Right ventricle myocardium inferior (tissue), 1 donor: ENCODE measurements around the gene CLDN24. TPM values are rescaled to one million over a fixed set of nuclear protein-coding genes. Genes with fewer than 3 reads are reported as not detected.

Experiments
- ATAC-seq: fragments of 200-7000 bp; cut with Tn5 transposase; one replicate; pipeline ENCODE4 v1.9.1; 2020; ENCODE audit warnings: mild to moderate bottlenecking, moderate library complexity
- DNase-seq: peaks from one replicate; pipeline ENCODE4 v3.0.0; 2021; ENCODE audit errors: missing footprints
- intact Hi-C: fragments of 100-400 bp; cut with DNase I; formaldehyde crosslinking; loops from one replicate; pipeline ENCODE4 v1.11.0; 2022
- total RNA-seq: library from RNA; stranded (reverse); fragmentation: NEBNext Ultra II Directional; extraction: Animal tissue kit (Norgen Biotek cat#: 25700); gene quantifications from one replicate; pipeline ENCODE4 v1.2.1, GENCODE V29; 2021
- donor health status: DM: no; HTN: yes; CAD: no; lungs with severe emphysema.

Gene CLDN24
- total RNA-seq, 1 donor from 2014 or later, result not detected

DNA sequence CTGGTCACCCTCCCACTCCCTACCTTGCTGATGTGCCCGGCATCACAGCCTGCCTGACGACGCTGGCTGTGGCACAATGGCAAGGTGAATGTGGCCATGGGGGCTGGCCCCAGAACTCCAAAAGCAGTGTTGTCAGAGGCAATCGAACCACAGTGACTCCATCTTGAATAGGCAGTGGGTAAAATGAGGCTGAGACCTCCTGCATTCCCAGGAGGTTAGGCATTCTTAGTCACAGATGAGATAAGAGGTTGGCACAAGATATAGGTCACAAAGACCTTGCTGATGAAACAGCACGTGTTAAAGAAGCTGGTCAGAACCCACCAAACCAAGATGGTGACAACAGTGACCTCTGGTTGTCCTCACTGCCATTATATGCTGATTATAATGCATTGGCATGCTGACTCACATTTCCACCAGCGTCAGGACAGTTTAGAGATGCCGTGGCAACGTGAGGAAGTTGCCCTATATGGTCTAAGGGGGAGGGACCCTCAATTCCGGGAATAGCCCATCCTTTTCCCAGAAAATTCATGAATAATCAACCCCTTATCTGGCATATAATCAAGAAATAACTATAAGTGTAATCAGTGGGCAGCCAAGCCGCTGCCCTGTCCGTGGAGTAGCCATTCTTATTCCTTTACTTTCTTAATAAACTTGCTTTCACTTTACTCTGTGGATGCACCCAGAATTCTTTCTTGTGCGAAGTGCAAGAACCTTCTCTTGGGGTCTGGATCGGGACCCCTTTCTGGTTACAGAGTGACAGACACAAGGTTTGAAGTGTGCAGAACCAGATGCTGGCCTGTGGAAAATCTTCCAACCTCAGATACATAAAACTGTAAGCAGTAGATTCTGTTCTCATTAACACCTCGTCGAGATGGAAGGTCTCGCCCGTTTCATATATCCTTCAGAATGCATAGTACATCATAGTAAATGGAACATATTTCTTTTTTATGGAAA, 26.8 kb upstream of the CLDN24 start:
- DNase-seq (no peak), ATAC-seq (peak; percentile 35)
- intact Hi-C loops, result no loop called here

DNA sequence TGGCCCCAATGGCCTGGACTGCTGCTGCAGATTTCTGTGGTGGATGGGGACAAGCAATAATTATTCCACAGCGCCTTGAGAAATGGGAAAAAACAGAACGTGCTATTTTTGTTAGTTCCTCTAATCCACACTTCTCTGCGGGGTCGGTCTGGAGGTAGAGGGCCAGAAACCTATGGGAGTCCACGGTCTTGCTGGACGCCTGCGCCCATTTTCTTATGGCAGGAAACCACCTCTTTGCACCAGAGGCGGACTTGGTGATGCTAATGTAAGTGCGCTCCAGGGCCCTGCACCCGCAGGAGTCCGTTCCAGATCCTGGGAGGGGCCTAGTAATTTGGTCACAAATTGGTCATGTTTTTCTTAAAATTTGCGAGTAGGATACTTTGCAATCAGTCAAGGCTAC, 25.9 kb upstream of the CLDN24 start:
- no peak for DNase-seq
- intact Hi-C loops, result no loop called here
- ATAC-seq, result no peak

DNA sequence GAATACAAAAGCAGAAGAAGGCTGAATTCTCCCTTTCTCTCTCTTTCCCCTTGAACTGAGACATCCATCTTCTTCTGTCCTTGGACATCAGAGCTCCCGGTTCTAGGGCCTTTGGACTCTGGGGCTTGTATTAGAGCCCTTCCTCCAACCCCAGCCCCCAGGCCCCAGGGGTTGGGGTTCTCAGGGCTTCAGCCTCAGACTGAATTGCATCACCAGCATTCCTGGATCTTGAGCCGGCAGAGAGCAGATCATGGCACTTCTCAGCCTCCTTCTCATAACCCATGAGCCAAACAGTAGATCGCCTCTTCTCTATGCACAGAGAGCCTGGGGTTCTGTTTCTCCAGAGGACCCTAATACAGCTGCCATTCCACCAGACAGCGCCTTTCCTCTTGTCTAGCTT, 25.3 kb upstream of the CLDN24 start:
- ATAC-seq (no peak), DNase-seq (no peak)
- intact Hi-C loops, result no loop called here

DNA sequence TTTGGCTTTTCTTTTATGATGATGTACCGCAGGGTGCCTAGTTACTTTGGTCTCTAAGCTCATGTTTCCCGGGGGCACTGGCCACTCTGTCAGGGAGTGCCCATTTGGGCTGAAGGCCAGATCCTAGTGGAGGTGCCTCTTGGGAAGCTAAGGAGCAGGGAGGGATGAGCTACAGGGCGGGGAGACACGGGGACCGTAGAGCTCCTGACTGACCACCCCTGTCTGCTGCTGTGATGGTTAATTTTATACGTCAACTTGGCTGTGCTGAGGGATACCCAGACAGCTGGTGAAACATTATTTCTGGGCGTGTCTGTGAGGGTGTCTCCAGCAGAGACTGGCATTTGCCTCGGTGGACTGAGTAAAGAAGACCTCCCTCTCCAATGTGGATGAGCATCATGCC, 24.9 kb upstream of the CLDN24 start:
- DNase-seq (no peak), ATAC-seq (no peak)
- intact Hi-C loops, result no loop called here

DNA sequence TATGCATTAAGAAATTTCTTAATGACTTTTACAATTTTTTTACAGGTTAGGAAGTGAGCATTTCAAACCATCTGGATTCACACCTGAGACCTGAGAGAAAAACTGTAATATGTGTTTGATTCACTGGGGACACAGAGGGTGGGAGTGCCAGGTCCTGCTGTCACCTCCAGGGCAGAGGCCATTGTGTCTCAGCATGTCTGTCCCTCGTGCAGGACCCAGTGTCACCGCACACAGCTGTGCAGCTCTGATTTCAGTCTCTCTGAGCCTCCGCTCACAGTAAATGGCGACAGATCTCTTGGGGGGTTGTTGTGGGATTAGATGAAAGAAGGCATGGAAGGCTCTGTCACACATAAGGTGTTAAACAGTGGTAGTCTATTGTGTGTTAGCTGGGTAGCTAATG, 23.0 kb upstream of the CLDN24 start:
- intact Hi-C loops, result no loop called here
- ATAC-seq (no peak), DNase-seq (no peak)

DNA sequence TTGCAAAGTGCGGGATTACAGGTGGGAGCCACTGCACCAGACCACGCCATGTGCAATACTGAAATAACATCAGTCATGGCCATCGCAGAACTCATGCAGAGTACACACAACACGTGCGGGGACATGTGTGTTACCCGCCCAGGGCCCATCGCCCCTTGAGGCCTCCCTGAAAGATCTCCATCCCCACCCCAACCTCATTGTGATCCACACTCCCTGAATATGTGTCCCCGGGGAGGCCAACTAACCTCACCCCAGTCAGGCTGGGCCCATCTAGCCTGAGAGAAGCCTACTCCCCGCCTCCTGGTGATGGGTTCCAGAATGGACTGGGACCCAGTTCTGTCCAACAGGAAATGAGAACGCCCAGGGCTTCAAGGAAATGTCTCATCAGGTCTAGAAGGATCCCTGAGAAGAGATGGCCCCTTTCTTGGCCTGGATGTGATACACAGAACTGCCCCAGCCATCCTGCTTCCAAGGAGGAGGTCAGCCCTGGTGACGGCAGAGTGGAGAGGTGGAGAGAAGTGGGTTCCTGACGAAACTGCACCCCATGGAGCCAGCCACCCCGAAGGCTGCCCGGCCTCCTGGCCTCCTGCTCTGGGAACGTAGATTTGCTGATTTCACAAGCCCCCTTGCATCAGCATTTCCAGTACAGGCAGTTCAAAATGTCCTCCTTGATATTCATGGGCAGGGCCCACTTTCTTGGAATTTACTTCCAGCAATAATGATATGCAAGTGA, 22.5 kb upstream of the CLDN24 start:
- no peak for DNase-seq
- intact Hi-C loops, result no loop called here
- ATAC-seq, result no peak

DNA sequence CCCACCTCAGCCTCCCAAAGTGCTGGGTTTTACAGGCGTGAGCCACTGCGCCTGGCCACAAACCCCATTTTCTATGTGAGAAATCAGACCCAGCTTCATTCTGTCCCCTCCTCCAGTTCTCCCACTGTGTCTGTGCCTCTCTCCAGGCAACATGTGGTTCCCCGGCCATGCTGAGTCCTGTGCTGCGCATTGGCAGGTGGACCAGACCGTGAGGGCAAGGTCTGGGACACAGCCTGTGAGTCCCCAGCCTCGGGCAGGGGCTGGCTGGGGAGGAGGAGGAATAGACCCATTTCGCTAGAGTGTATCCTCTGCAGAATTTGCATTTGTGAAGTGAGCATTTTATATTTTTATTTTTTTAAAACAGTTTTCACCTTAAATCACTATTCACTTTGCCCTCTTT, 21.5 kb upstream of the CLDN24 start:
- intact Hi-C loops, result no loop called here
- no peak for ATAC-seq
- no peak for DNase-seq

DNA sequence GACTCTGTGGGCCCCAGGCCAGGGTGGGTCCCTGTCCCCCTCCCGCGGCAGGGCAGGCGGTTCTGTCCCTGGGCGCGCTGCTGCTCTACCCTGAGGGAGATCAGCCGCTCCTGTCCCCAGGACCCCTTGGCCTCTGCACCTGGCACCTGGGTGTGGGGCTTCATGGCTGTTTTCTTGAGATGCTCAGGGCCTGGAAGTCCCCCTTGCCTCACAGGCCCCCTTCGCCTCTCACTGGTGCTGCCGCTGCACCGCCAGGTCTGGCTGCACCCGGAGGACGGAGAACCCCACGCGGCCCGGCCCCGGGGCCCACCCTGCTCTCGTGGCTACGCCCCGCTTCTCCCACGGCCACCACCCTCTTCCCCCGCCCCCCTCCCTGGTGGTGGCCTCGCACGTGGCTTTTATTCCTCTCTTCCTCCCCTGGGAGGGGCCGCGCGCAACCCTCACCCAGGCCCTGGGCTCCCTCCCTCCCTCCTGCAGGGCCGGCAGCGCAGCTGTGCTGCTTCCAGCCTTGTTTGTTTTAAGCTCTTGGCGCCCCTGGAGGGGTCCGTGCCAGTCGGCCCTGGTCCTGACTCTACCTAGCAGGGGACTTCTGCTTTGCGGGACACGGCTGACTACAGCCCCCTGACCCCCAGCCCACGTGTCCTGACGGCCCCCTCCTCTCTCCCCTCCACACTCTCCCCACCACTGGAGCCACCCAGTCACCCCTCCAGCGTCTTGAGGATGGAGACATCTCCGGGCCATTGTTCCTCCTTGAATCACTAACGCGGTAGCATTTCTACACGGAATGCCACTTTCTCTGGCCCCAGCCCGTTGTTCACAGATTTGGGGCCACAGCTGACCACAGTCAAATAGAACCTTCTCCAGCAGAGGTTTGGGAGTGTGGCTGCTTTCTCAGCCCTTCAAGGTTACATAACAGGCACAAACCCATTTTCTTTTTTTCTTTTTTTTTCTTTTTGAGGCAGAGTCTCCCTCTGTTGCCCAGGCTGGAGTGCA, 20.6 kb upstream of the CLDN24 start:
- intact Hi-C loops, result no loop called here
- peak; percentile 62 for ATAC-seq
- no peak for DNase-seq

DNA sequence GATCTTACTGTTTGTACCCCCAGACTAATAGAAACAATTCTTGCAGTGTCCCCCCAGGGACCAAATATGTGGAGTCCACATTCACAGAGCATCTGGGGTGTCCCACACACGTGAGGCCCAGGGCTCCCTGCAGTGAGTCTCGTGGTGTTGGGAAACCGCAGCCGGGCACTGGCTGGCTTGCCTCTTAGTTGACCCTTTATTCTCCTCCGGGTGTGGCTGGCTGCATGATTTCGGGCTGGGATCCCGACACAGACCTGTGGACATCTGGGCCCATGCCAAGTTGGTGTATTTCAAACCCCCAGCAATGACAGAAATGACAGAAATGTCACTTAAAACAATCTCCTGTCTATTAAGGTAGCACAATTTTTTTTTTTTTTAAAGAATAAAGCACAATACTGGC, 15.6 kb upstream of the CLDN24 start:
- intact Hi-C loops, result no loop called here
- ATAC-seq, result no peak
- no peak for DNase-seq

DNA sequence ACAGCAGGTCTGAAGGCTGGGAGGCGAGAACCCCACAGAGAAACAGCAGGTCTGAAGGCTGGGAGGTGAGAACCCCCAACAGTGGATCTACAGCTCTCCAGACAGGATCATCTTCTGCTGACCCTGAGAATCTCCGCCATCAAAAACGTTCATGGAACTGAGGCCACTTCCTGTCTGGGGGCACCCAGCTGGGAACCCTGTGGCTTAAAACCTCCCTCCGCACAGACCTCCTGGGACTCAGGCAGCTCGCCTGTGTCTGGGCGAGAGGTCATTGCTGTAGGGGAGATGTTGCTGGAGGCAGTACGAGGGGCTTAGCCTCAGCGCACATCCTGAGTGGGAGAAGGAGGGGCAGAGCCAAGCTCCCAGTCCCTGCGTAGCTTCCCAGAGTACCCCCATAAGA, 15.1 kb upstream of the CLDN24 start:
- no peak for DNase-seq
- intact Hi-C loops, result no loop called here
- no peak for ATAC-seq

DNA sequence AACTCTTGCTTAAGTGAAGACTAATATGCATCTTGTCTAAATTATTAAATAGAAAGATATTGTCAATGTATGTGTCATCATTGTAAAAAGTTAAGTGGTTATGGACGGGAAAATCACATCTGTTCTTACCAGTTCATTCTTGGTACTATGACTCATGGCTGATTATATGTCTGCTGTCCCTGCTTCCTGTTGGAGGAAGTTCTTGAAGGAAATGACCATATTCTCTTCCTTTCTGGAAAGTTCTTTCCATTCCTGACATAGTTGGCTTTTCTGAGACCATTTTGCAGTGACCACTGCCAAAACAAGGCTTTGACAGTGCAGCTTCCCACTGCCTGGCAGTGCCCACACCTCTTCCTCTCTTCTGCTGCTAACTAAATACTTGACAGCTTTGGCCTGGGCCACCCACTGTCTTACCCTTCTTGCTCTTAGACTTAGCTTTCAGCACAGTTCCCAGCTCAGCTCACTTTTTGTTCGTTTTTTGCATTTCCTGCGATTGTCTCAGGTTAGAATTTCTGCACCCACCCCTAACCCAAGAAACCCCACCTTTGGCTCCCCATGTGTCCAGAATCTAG, 13.2 kb upstream of the CLDN24 start:
- intact Hi-C loops, result no loop called here
- no peak for ATAC-seq
- DNase-seq, result no peak

DNA sequence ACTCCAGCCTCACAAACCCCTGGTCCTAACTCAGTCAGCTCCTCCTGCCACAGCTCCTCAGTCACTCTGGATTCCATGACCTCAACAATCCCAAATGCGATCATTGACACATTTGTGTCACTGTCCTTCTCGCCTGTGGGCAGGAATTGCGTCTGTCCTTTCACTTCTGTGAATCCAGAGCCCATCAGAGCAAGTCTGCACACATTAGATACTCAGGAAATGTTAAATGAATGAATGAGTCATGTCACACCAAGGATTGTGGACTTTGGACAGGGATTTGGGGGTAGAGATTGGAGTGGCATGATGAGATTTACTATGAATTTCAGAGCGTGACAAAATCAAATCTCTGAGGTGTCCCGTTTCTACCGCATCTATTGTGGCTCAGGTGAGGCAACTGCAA, 11.8 kb upstream of the CLDN24 start:
- intact Hi-C loops, result no loop called here
- no peak for ATAC-seq

DNA sequence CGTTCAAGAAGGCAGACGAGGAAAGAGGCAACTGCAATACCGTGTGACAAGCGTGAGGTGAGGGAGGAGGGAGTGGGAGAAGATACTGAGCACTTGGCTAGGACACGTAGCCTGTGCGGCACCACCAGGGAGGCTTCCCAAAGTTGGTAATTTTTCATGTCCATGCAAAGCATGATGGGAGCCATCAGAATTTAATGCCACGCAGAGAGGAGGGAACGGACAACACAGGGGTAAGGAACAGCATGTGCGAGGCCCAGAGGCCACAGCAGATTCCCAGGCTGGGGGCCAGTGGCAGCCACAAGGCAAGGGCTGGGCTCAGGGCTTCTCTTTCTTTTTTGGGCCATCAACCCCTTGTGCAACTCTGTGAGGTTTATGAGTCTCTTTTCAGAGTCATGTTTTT, 11.0 kb upstream of the CLDN24 start:
- ATAC-seq (no peak), DNase-seq (no peak)
- intact Hi-C loops, result no loop called here

More for the DNA sequence above, 11.8 kb upstream of the CLDN24 start:
- no peak for DNase-seq

DNA sequence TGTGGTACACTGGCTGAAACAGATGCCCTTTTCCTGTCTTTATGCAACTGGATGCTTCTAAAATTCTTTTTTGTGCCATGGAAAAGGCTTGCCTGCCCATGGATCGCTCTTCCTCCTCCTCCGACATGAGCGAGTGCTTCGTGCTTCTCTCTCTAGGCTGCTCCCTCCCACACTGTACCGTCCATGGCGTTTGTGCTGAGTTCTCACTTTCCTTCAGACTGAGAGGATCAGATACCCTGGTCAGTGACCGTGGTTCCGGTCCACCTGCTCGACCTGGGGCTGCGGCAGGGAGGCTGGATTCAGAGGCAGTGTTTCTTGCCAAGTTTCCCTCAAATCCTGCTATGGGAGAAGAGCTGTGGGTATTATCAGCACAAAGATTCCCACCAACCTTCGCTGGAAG, 10.2 kb upstream of the CLDN24 start:
- DNase-seq, result no peak
- intact Hi-C loops, result no loop called here
- no peak for ATAC-seq

DNA sequence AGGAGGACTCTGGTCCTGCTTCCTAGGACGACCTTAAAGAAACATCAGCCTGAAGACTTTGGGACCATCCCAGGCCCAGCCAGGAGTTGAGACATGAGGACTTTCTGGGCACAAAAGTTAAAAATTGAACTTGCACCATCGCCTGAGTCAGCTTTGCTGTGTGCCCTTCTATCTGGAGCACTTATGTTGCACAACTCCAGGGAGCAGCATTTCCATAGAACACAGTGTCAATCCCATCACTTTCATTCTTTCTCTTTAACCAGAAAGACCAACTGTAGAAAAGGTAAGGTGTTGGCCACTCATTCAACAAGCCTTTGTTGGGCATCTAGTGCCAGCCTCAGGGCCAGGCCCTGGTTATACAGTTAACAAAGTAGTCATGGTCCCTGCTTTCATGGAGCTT, 8.6 kb upstream of the CLDN24 start:
- intact Hi-C loops, result no loop called here
- ATAC-seq (no peak), DNase-seq (no peak)

DNA sequence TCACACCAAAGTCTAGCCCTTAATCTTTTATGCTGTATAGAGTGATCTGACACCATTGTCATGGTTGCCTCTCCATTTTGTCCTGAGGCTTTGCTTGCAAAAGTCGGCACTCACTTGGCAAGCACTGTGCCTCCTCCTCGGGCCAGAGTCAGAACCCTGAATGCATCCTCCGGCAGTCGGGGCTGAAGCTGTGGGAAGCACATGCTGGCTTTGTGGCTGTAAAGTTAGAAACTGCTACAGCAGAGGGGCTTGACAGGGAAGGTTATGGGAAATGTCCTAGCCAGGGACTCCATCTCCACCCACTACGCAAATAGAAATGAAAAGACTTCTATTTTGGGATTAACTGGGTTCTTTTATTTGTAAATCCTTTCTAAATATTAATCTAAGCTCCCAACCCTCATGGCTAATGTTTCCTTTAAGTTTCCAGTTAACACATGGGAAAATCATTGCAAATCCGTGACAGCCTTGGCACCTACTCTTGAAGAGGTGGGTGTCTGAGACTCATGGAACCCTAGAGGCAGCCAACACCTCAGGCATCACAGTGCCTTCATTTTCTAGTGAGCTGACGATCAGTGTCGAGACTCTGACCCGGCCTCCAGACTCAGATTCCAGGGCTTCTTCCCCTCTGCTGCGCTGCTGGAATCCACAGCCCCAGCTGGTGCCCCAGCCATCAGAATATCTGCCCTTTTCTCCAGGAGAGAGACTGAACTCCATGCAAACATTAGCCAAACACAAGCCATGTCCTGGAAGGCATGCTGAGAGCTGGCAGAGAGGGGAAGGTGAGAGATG, 7.9 kb upstream of the CLDN24 start:
- DNase-seq (no peak), ATAC-seq (no peak)
- intact Hi-C loops, result no loop called here

DNA sequence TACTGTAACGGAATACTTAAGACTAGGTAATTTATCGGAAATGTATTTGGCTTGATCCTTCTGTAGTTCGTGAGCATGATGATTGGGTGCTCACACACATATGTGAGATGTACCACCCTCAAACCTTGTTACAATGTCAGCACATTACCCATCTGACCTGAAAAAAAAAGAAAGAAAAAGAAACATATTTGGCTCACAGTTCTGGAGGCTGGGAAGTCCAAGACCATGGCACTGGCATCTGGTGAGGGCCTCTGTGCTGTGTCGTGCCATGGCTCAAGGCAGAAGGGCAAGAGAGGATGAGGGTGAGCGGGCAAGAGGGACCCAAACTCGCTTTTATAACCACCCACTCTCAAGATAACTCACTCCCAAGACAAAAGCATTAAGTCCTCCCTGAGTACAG, 7.0 kb upstream of the CLDN24 start:
- intact Hi-C loops, result no loop called here

DNA sequence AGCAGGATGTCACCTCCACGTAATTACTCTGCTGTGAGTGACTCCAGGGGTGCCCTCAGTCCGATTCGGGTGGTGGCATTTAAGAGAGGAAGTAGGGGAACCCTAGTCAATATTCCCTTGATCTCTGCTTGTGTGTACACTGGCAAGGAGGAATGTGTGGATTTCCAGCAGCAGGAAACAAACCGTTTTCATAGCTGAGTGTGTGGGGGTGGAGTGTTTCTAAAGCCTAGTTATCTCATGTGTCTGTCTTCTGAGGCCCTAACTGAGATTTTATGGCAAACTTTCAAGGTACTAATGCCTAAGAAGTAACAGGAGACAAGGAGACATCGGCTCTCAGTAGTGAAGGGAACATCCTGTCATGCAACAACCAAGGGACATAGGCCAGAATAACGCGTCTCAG, 6.6 kb upstream of the CLDN24 start:
- ATAC-seq, result no peak

More for the DNA sequence above, 7.0 kb upstream of the CLDN24 start:
- DNase-seq (no peak), ATAC-seq (no peak)

More for the DNA sequence above, 6.6 kb upstream of the CLDN24 start:
- no peak for DNase-seq
- intact Hi-C loops, result no loop called here
